ENCODE data around the gene CCDC112.

GRCh38 chr5:115320006-115320405 lies 23.6 kb upstream of the CCDC112 start:
- TF ChIP-seq CTCF (IDR thresholded peaks at IDR 0.05) = no peak
- TF ChIP-seq POLR2A (IDR thresholded peaks at IDR 0.05) = no peak
- no peak for TF ChIP-seq POLR2AphosphoS5 (IDR thresholded peaks at IDR 0.05)
- no peak for TF ChIP-seq EP300 (IDR thresholded peaks at IDR 0.05)

Measured in gastroesophageal sphincter (tissue), 3 donors.